ENCODE results near the gene ZNF217.
"Not testable (repeated sequence)": the region's sequence is repeated elsewhere in the genome, so short reads cannot be mapped to it uniquely, and the experiment has no call there.

ZNF217 gene

DNA sequence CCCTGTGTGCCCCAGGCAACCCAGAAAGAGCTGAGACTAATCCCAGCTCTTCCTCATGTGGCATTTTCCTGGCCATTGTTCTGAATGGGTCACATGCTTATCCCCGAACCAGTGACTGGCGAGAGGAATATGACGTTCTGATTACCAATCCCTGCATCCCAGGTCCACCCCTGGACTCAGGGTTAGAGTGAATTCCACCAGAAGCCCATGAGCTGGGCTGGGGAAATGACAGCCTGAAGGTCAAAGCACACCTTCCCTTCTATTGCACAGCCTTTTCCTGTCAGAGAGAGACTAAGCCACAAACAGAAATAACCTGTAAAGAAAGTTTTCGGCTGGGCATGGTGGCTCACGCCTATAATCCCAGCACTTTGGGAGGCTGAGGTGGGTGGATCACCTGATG lies 70.9 kb downstream of the ZNF217 start:
- TF ChIP-seq CTCF (conservative IDR thresholded peaks at IDR 0.05) (no peak), ZFX (IDR thresholded peaks at IDR 0.05) (no peak)
- H3K27ac ChIP-seq, result no peak overlapping the region

DNA sequence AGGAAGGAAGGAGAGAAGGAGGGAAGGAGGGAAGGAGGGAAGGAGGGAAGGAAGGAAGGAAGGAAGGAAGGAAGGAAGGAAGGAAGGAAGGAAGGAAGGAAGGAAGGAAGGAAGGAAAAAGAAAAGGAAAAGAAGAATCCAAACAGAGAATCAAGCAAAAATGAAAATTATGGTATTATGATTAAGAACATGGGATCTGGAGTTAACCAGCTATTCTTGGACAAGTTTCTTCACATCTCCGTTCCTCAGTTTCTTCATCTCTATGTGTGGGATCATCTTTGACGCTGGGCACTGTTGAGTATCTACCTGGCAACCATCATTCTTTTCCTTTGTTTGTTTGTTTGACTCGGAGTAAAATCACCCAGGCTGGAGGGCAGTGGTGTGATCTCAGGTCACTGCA lies 71.6 kb downstream of the ZNF217 start:
- no peak overlapping the region for H3K27ac ChIP-seq
- no peak for TF ChIP-seq CTCF (conservative IDR thresholded peaks at IDR 0.05)
- TF ChIP-seq ZFX (IDR thresholded peaks at IDR 0.05), result no peak

- H3K27ac ChIP-seq, result not testable (repeated sequence)
Observed at GRCh38 chr20:53521421-53521820, 72.2 kb downstream of the ZNF217 start.

DNA sequence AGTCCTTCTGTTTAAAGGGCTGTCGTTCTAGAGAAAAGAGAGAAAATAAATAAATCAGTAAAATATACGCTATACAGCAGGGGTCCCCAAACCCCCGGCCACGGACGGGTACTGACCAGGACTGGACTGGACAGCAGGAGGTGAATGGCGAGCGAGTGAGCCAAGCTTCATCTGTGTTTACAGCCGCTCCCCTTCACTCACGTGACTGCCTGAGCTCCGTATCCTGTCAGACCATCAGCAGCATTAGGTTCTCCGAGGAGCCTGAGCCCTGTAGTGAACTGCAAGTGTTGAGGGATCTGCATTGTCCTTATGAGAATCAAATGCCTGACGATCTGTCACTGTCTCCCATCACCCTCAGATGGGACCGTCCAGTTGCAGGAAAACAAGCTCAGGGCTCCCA lies 76.5 kb downstream of the ZNF217 start:
- TF ChIP-seq CTCF (conservative IDR thresholded peaks at IDR 0.05) (no peak), ZFX (IDR thresholded peaks at IDR 0.05) (no peak)
- H3K27ac ChIP-seq, result no peak overlapping the region

Measured in C4-2B (cell line).